ES-I3 (cell line): ENCODE results near the gene FAM50B.
"Not testable (repeated sequence)": the region's sequence is repeated elsewhere in the genome, so short reads cannot be mapped to it uniquely, and the experiment has no call there.

Experiments used
- H3K36me3 ChIP-seq: 2 replicates; pipeline ENCODE4 v1.6.1; 2013; ENCODE audit warnings: mild to moderate bottlenecking, low read length, control low read depth, moderate library complexity; ENCODE audit not compliant: insufficient read depth
- H3K4me1 ChIP-seq: 2 replicates; pipeline ENCODE4 v1.6.1; 2013; ENCODE audit warnings: mild to moderate bottlenecking, control low read depth, low read length; ENCODE audit not compliant: insufficient read depth
- H3K9ac ChIP-seq: 2 replicates; pipeline ENCODE4 v1.6.1; 2013; ENCODE audit warnings: low read depth, mild to moderate bottlenecking, low read length, moderate library complexity
- H3K9me3 ChIP-seq: 2 replicates; pipeline ENCODE4 v1.6.1; 2013; ENCODE audit warnings: mild to moderate bottlenecking, low read length, moderate library complexity; ENCODE audit not compliant: control insufficient read depth, insufficient read depth

Gene FAM50B

GRCh38 chr6:3850451-3851203 is 1.5 kb downstream of the FAM50B start:
- no peak overlapping the region for H3K9ac ChIP-seq
- H3K36me3 ChIP-seq: no peaks in the 10 kb centered on the region
- no peaks in the 10 kb centered on the region for H3K9me3 ChIP-seq
- H3K4me1 ChIP-seq: 0 out of 2 replicates have a peak, but pooled peaks cover 4% of the 10 kb centered on the region

GRCh38 chr6:3851839-3852238 is 2.7 kb downstream of the FAM50B start:
- no peaks in the 10 kb centered on the region for H3K9me3 ChIP-seq
- no peaks in the 10 kb centered on the region for H3K36me3 ChIP-seq
- no peak overlapping the region for H3K9ac ChIP-seq
- H3K4me1 ChIP-seq: 0 out of 2 replicates have a peak, but pooled peaks cover 4% of the 10 kb centered on the region

- no peak overlapping the region for H3K9ac ChIP-seq
- H3K9me3 ChIP-seq: no peaks in the 10 kb centered on the region
- H3K4me1 ChIP-seq: 0 out of 2 replicates have a peak, but pooled peaks cover 4% of the 10 kb centered on the region
- no peaks in the 10 kb centered on the region for H3K36me3 ChIP-seq
These were observed 3.2 kb downstream of the FAM50B start for GRCh38 chr6:3852391-3852790.

GRCh38 chr6:3855866-3856265 is 6.7 kb downstream of the FAM50B start:
- no peak overlapping the region for H3K9ac ChIP-seq
- H3K36me3 ChIP-seq: no peaks in the 10 kb centered on the region

GRCh38 chr6:3856576-3856975 is 7.4 kb downstream of the FAM50B start:
- H3K9me3 ChIP-seq: no peaks in the 10 kb centered on the region
- no peaks in the 10 kb centered on the region for H3K36me3 ChIP-seq
- H3K4me1 ChIP-seq: no peaks in the 10 kb centered on the region
- no peak overlapping the region for H3K9ac ChIP-seq

More at GRCh38 chr6:3855866-3856265, 6.7 kb downstream of the FAM50B start:
- Histone ChIP-seq H3K4me1 (no peaks in the 10 kb centered on the region), H3K9me3 (no peaks in the 10 kb centered on the region)

GRCh38 chr6:3857468-3858456 is 8.6 kb downstream of the FAM50B start:
- H3K36me3 ChIP-seq: no peaks in the 10 kb centered on the region
- peaks cover 6% of the 10 kb centered on the region; the same call in 1 of the 2 replicates for H3K4me1 ChIP-seq
- H3K9ac ChIP-seq: no peak overlapping the region
- H3K9me3 ChIP-seq: no peaks in the 10 kb centered on the region

- Histone ChIP-seq H3K9ac (no peak overlapping the region), H3K36me3 (no peaks in the 10 kb centered on the region), H3K9me3 (no peaks in the 10 kb centered on the region), H3K4me1 (peaks cover 6% of the 10 kb centered on the region; the same call in 1 of the 2 replicates)
These were observed 10.8 kb downstream of the FAM50B start for GRCh38 chr6:3859878-3860552.

- H3K4me1 ChIP-seq: peaks cover 6% of the 10 kb centered on the region; the same call in 1 of the 2 replicates
- H3K9ac ChIP-seq: no peak overlapping the region
- H3K36me3 ChIP-seq: no peaks in the 10 kb centered on the region
- no peaks in the 10 kb centered on the region for H3K9me3 ChIP-seq
These were observed 12.3 kb downstream of the FAM50B start for GRCh38 chr6:3861424-3861823.

- Histone ChIP-seq H3K4me1 (peaks cover 6% of the 10 kb centered on the region; the same call in 1 of the 2 replicates), H3K36me3 (no peaks in the 10 kb centered on the region), H3K9ac (no peak overlapping the region), H3K9me3 (no peaks in the 10 kb centered on the region)
These were observed 12.9 kb downstream of the FAM50B start for GRCh38 chr6:3862038-3862437.

- not testable (repeated sequence) for H3K36me3 ChIP-seq, H3K4me1 ChIP-seq, H3K9ac ChIP-seq, H3K9me3 ChIP-seq
These were observed 14.1 kb downstream of the FAM50B start for GRCh38 chr6:3863322-3863721.

- H3K4me1 ChIP-seq: peaks cover 13% of the 10 kb centered on the region
- no peak overlapping the region for H3K9ac ChIP-seq
- H3K9me3 ChIP-seq: no peaks in the 10 kb centered on the region
- no peaks in the 10 kb centered on the region for H3K36me3 ChIP-seq
These were observed 16.3 kb downstream of the FAM50B start for GRCh38 chr6:3865463-3865862.

GRCh38 chr6:3867641-3868502 is 18.7 kb downstream of the FAM50B start:
- no peaks in the 10 kb centered on the region for H3K36me3 ChIP-seq
- H3K4me1 ChIP-seq: peaks cover 6% of the 10 kb centered on the region; the same call in 1 of the 2 replicates
- no peaks in the 10 kb centered on the region for H3K9me3 ChIP-seq
- no peak overlapping the region for H3K9ac ChIP-seq

GRCh38 chr6:3868544-3868943 is 19.4 kb downstream of the FAM50B start:
- peaks cover 6% of the 10 kb centered on the region; the same call in 1 of the 2 replicates for H3K4me1 ChIP-seq
- no peaks in the 10 kb centered on the region for H3K36me3 ChIP-seq
- H3K9ac ChIP-seq: no peak overlapping the region
- H3K9me3 ChIP-seq: no peaks in the 10 kb centered on the region
